K562 (cell line): ENCODE data around the gene RFNG.

Experiments
- GABPB1 ChIP-seq: sonication (generic); formaldehyde crosslinking; IDR thresholded peaks from 2 replicates; pipeline ENCODE4 v1.8.0; 2022; ENCODE audit warnings: mild to moderate bottlenecking, missing genetic modification reagents
- JUND ChIP-seq, 2 experiments: IDR thresholded peaks; 2 replicates in 1 of 2; 3 replicates in 1 of 2; pipeline ENCODE4 v1.6.1; 2011; ENCODE audit warnings: borderline replicate concordance in 2 of 2, low read depth in 2 of 2, low read length in 2 of 2, improper control_type of control experiment in 1 of 2, missing biosample characterization in 1 of 2, missing genetic modification characterization in 1 of 2, missing genetic modification reagents in 1 of 2
- NFYB ChIP-seq: IDR thresholded peaks from 2 replicates; pipeline ENCODE4 v1.6.1; 2011; ENCODE audit warnings: mild to moderate bottlenecking, moderate library complexity; ENCODE audit not compliant: insufficient read length; ENCODE audit errors: extremely low read depth
- POLR2A ChIP-seq: fragments of 450-650 bp; conservative IDR thresholded peaks from 2 replicates; pipeline ENCODE4 v1.6.1; 2016
- SRSF9 ChIP-seq: fragments of 200-400 bp; formaldehyde crosslinking; IDR thresholded peaks from 2 replicates; pipeline ENCODE4 v1.6.1; 2017; ENCODE audit warnings: low read depth, low read length, borderline replicate concordance
- YBX1 ChIP-seq: fragments of 450-650 bp; IDR thresholded peaks from 2 replicates; pipeline ENCODE4 v1.7.1; 2016; ENCODE audit warnings: mild to moderate bottlenecking
- TF ChIP-seq, protein P1 (sequence below), 3 experiments: IDR thresholded peaks in 2 of 3; conservative IDR thresholded peaks in 1 of 3; 2 replicates each; pipeline ENCODE4 v1.5.1; 2011 to 2012; ENCODE audit warnings: low read length in 3 of 3, mild to moderate bottlenecking in 3 of 3, control low read depth in 2 of 3, improper control_type of control experiment in 1 of 3, inconsistent platforms in 1 of 3, low read depth in 1 of 3, mixed read lengths in 1 of 3, moderate library complexity in 1 of 3; ENCODE audit not compliant: insufficient read depth in 2 of 3
- TF ChIP-seq, protein P2 (sequence below): sonication (generic); formaldehyde crosslinking; IDR thresholded peaks from 2 replicates; pipeline ENCODE4 v1.9.0; 2022; ENCODE audit warnings: mild to moderate bottlenecking, missing genetic modification reagents
- TF ChIP-seq, protein P3 (sequence below): IDR thresholded peaks from 2 replicates; pipeline ENCODE4 v1.6.1; 2016; ENCODE audit warnings: missing genetic modification characterization, missing compliant biosample characterization

DNA sequence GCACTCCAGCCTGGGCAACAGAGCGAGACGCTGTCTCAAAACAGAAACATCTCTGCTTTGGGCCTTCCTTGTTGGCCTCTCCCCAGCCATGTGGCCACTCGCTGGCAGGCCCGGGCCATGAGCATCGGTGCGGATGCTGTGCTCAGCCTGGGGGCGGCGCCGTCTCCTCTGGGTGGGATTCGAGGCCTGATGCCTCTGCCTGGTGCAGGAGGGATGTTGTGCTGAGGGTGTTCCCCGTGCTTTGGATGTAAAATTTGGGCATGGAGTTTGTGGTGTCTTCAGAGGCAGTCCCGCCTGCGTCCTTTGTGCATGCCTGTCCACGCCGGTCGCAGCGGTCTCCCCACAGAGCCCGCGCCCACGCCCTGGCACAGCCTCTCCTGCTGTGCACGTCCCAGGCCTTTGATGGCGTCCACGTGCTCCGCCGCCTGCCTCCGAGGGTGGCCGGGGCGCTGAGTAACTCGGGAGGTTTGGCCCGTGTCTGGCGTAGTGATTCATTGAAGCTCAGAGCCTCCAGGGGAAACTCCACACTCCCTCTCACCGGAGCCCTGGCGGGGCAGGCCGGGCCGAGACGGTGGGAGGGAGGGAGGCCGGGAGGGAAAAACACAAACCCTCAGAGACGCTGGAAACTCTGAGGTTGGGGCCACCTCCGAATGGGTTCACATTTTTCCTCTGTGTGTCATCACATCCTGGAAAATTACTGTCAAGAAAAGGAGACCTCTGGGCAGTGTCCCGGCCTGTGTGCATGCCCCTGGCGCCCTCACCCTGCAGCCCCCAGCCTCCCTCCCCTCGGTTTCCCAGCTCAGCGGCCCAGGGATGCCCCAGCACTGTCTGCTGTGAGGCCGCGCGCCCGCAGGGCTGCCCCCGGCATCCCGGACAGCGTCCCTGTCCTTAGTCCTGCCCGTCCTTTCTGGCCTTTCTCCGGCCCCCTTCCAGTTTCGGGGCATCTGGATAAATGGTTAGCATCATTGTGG, 47.9 kb downstream of the RFNG start:
- TF ChIP-seq SRSF9 (no peak), GABPB1 (CRISPR knock-in tag) (no peak), POLR2A (no peak), NFYB (no peak), YBX1 (no peak), JUND (IDR thresholded peaks at IDR 0.05; ENCODE audit: borderline replicate concordance, low read depth, low read length) (no peak), JUND (tag; IDR thresholded peaks at IDR 0.05; ENCODE audit: borderline replicate concordance, low read depth, low read length) (no peak)
- TF ChIP-seq, protein P1, sequence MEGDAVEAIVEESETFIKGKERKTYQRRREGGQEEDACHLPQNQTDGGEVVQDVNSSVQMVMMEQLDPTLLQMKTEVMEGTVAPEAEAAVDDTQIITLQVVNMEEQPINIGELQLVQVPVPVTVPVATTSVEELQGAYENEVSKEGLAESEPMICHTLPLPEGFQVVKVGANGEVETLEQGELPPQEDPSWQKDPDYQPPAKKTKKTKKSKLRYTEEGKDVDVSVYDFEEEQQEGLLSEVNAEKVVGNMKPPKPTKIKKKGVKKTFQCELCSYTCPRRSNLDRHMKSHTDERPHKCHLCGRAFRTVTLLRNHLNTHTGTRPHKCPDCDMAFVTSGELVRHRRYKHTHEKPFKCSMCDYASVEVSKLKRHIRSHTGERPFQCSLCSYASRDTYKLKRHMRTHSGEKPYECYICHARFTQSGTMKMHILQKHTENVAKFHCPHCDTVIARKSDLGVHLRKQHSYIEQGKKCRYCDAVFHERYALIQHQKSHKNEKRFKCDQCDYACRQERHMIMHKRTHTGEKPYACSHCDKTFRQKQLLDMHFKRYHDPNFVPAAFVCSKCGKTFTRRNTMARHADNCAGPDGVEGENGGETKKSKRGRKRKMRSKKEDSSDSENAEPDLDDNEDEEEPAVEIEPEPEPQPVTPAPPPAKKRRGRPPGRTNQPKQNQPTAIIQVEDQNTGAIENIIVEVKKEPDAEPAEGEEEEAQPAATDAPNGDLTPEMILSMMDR (IDR thresholded peaks at IDR 0.05 in 2 of 3, conservative IDR thresholded peaks at IDR 0.05 in 1 of 3; ENCODE audit: insufficient read depth in 2 of 3, low read depth in 1 of 3, low read length in 3 of 3) = no peak
- TF ChIP-seq, protein P2, sequence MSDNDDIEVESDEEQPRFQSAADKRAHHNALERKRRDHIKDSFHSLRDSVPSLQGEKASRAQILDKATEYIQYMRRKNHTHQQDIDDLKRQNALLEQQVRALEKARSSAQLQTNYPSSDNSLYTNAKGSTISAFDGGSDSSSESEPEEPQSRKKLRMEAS (CRISPR knock-in tag) = no peak; the same call in 1 of the 2 replicates
- TF ChIP-seq, protein P3, sequence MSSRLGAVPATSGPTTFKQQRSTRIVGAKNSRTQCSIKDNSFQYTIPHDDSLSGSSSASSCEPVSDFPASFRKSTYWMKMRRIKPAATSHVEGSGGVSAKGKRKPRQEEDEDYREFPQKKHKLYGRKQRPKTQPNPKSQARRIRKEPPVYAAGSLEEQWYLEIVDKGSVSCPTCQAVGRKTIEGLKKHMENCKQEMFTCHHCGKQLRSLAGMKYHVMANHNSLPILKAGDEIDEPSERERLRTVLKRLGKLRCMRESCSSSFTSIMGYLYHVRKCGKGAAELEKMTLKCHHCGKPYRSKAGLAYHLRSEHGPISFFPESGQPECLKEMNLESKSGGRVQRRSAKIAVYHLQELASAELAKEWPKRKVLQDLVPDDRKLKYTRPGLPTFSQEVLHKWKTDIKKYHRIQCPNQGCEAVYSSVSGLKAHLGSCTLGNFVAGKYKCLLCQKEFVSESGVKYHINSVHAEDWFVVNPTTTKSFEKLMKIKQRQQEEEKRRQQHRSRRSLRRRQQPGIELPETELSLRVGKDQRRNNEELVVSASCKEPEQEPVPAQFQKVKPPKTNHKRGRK = no peak
